Hepatocyte (in vitro differentiated cells): Measurements from ENCODE around the gene PIAS4.

ENCODE experiments used
- EZH2 ChIP-seq: fragments of 200-600 bp; sonication (generic); IDR thresholded peaks from 2 replicates; pipeline ENCODE4 v1.6.1; 2016; ENCODE audit warnings: antibody characterized with exemption, mild to moderate bottlenecking, borderline replicate concordance
- TF ChIP-seq, protein P1 (sequence below): fragments of 200-600 bp; sonication (generic); IDR thresholded peaks from 2 replicates; pipeline ENCODE4 v1.5.1; 2016; ENCODE audit warnings: antibody characterized with exemption, mild to moderate bottlenecking; ENCODE audit not compliant: poor library complexity

DNA sequence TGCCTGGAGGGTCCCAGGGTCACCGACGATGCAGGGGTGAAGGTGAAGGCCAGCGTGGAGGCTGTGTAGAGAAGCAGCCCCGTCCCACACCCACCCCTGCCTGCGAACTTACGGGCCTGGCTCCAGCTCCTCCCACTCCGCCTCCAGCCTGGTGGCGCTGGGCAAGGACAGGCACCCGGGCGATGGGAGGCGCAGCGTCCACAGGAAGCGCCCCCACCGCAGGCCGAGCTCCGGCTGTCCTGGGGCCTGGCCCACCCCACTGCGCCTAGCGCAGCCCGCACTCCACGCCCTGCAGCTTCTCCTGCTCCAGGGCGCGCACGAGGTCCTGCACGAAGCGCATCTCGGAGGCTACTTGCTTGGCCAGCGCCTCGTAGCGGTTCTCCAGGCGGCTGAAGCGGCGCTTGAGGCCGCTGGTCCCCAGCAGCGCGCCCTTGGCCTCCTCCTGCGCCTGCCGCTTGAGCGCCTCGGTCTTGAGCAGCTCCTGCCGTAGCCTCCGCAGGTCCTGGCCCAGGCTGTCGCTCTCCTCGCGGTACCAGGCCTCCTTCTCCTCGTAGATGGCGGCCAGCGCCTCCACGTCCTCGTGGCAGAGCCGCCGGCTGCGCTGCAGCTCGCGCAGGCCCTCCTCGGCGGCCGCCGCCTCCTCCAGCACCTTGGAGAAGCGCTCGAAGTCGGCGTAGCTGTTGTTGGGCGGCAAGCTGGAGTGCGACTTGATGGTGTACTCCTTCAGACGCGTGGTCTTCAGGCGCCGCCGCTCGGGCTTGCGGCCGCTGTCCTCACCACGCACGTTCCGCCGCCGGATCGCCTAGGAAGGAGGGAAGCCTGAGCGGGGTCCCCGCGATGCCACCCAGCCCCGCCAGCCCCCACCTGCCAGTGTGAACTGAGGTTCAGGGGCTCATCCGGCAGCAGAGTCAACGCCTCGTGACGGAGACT is 48.4 kb upstream of the PIAS4 start:
- TF ChIP-seq, protein P1, sequence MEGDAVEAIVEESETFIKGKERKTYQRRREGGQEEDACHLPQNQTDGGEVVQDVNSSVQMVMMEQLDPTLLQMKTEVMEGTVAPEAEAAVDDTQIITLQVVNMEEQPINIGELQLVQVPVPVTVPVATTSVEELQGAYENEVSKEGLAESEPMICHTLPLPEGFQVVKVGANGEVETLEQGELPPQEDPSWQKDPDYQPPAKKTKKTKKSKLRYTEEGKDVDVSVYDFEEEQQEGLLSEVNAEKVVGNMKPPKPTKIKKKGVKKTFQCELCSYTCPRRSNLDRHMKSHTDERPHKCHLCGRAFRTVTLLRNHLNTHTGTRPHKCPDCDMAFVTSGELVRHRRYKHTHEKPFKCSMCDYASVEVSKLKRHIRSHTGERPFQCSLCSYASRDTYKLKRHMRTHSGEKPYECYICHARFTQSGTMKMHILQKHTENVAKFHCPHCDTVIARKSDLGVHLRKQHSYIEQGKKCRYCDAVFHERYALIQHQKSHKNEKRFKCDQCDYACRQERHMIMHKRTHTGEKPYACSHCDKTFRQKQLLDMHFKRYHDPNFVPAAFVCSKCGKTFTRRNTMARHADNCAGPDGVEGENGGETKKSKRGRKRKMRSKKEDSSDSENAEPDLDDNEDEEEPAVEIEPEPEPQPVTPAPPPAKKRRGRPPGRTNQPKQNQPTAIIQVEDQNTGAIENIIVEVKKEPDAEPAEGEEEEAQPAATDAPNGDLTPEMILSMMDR = no peak
- no peak for TF ChIP-seq EZH2
